GM23338 (cell line): Measurements from ENCODE around the gene INS. TPM values are rescaled to one million over a fixed set of nuclear protein-coding genes. Genes with fewer than 3 reads are reported as not detected.

Experiments
- ATAC-seq: fragments of 200-7000 bp; cut with Tn5 transposase; 3 replicates; pipeline ENCODE4 v1.9.1; 2020
- DNase-seq: peaks from one replicate; pipeline ENCODE4 v3.0.0-alpha.2; 2015; ENCODE audit warnings: low spot score
- H2AFZ ChIP-seq: fragments of 200-600 bp; sonication (generic); 2 replicates; pipeline ENCODE4 v1.8.0; 2016; ENCODE audit warnings: antibody characterized with exemption, mild to moderate bottlenecking, moderate library complexity
- H3F3A ChIP-seq: fragments of 200-600 bp; sonication (generic); replicated peaks from 2 replicates; pipeline ENCODE4 v1.8.0; 2017; ENCODE audit warnings: antibody characterized with exemption, mixed run types, low read depth
- H3K27ac ChIP-seq: fragments of 200-600 bp; sonication (generic); 2 replicates; pipeline ENCODE4 v1.6.1; 2016; ENCODE audit warnings: low read depth
- H3K27me3 ChIP-seq: fragments of 200-600 bp; sonication (generic); 2 replicates; pipeline ENCODE4 v1.8.0; 2016; ENCODE audit warnings: mild to moderate bottlenecking, mixed run types, moderate library complexity; ENCODE audit not compliant: insufficient read depth
- H3K36me3 ChIP-seq: fragments of 200-600 bp; sonication (generic); 2 replicates; pipeline ENCODE4 v1.8.0; 2016; ENCODE audit warnings: mild to moderate bottlenecking; ENCODE audit not compliant: insufficient read depth
- H3K4me1 ChIP-seq: fragments of 200-600 bp; sonication (generic); 2 replicates; pipeline ENCODE4 v1.8.0; 2016; ENCODE audit warnings: mild to moderate bottlenecking, moderate library complexity; ENCODE audit not compliant: insufficient read depth
- H3K4me2 ChIP-seq: fragments of 200-600 bp; sonication (generic); 2 replicates; pipeline ENCODE4 v1.7.1; 2017; ENCODE audit warnings: mixed run types
- H3K4me3 ChIP-seq: fragments of 200-600 bp; sonication (generic); 2 replicates; pipeline ENCODE4 v1.6.1; 2016; ENCODE audit warnings: mixed run types
- H3K79me2 ChIP-seq: fragments of 200-600 bp; sonication (generic); replicated peaks from 2 replicates; pipeline ENCODE4 v1.8.0; 2017; ENCODE audit warnings: mild to moderate bottlenecking; ENCODE audit not compliant: insufficient read depth
- H3K9me2 ChIP-seq: fragments of 200-600 bp; sonication (generic); 2 replicates; pipeline ENCODE4 v1.8.0; 2017; ENCODE audit not compliant: insufficient read depth
- H4K20me1 ChIP-seq: fragments of 200-600 bp; sonication (generic); replicated peaks from 2 replicates; pipeline ENCODE4 v1.8.0; 2017; ENCODE audit warnings: mild to moderate bottlenecking; ENCODE audit not compliant: insufficient read depth
- H3K27ac Mint-ChIP-seq: 2 replicates; pipeline ENCODE4 v1.8.0; 2020; ENCODE audit warnings: inconsistent platforms, mild to moderate bottlenecking, moderate library complexity, mixed read lengths
- H3K27me3 Mint-ChIP-seq: 3 replicates; pipeline ENCODE4 v1.8.0; 2022; ENCODE audit warnings: low read depth, mild to moderate bottlenecking, moderate library complexity, mixed read lengths, inconsistent platforms; ENCODE audit not compliant: insufficient read depth, poor library complexity
- H3K36me3 Mint-ChIP-seq: 3 replicates; pipeline ENCODE4 v1.8.0; 2021; ENCODE audit warnings: low read depth, mild to moderate bottlenecking, inconsistent platforms, moderate library complexity, mixed read lengths
- H3K4me1 Mint-ChIP-seq: 3 replicates; pipeline ENCODE4 v1.8.0; 2020; ENCODE audit warnings: mild to moderate bottlenecking, inconsistent platforms, mixed read lengths
- H3K4me3 Mint-ChIP-seq: 3 replicates; pipeline ENCODE4 v1.8.0; 2021; ENCODE audit warnings: moderate library complexity, mild to moderate bottlenecking, inconsistent platforms, mixed read lengths
- H3K9me3 Mint-ChIP-seq: 3 replicates; pipeline ENCODE4 v1.8.0; 2020; ENCODE audit warnings: moderate library complexity, mild to moderate bottlenecking, inconsistent platforms, mixed read lengths
- CREB1 ChIP-seq: fragments of 250-450 bp; sonication (Bioruptor Pico); IDR thresholded peaks from 2 replicates; pipeline ENCODE4 v1.5.0; 2020; ENCODE audit warnings: low read depth, mild to moderate bottlenecking, moderate library complexity
- EZH2phosphoT487 ChIP-seq: fragments of 200-600 bp; sonication (generic); IDR thresholded peaks from one replicate; pipeline ENCODE4 v1.8.1; 2018; ENCODE audit warnings: antibody characterized with exemption; ENCODE audit not compliant: unreplicated experiment
- JUNB ChIP-seq: IDR thresholded peaks from one replicate; pipeline ENCODE4 v1.6.1; 2016; ENCODE audit warnings: antibody characterized with exemption; ENCODE audit not compliant: unreplicated experiment
- NANOG ChIP-seq: IDR thresholded peaks from 2 replicates; pipeline ENCODE4 v1.6.1; 2016; ENCODE audit warnings: antibody characterized with exemption, borderline replicate concordance
- POLR2AphosphoS5 ChIP-seq: IDR thresholded peaks from 2 replicates; pipeline ENCODE4 v1.6.1; 2016; ENCODE audit warnings: antibody characterized with exemption, low read depth
- ZNF114 ChIP-seq: fragments of 250-450 bp; sonication (Bioruptor Pico); IDR thresholded peaks from 2 replicates; pipeline ENCODE4 v1.5.0; 2020; ENCODE audit warnings: mild to moderate bottlenecking, moderate library complexity
- ZNF331 ChIP-seq: fragments of 250-450 bp; sonication (Bioruptor Pico); IDR thresholded peaks from 2 replicates; pipeline ENCODE4 v1.5.0; 2020; ENCODE audit warnings: low read depth, mild to moderate bottlenecking, moderate library complexity
- polyA plus RNA-seq: library from polyadenylated mRNA; unstranded; fragments of >200 nt; fragmentation: Nextera tagmentation; extraction: Ambion mirVana; gene quantifications from 2 replicates; pipeline ENCODE4 v1.2.1, GENCODE V29; 2016
- total RNA-seq: library from RNA; depleted of rRNA; stranded (reverse); fragments of >200 nt; shearing (Covaris generic); gene quantifications from 2 replicates; pipeline ENCODE4 v1.2.3, GENCODE V29; 2014
- TF ChIP-seq, protein P1 (sequence below): IDR thresholded peaks from one replicate; pipeline ENCODE4 v1.6.1; 2018; ENCODE audit warnings: antibody characterized with exemption; ENCODE audit not compliant: unreplicated experiment
- TF ChIP-seq, protein P2 (sequence below), 2 experiments: fragments of 200-600 bp in 1 of 2; sonication (generic) in 1 of 2; conservative IDR thresholded peaks; 2 replicates each; pipeline versions ENCODE4 v1.5.1 to v1.6.1; 2016 to 2017; ENCODE audit warnings: antibody characterized with exemption in 2 of 2, low read depth in 2 of 2, mild to moderate bottlenecking in 2 of 2, moderate library complexity in 1 of 2

INS gene
- total and polyA plus RNA-seq, 2 experiments from 2014 or later = not detected

DNA sequence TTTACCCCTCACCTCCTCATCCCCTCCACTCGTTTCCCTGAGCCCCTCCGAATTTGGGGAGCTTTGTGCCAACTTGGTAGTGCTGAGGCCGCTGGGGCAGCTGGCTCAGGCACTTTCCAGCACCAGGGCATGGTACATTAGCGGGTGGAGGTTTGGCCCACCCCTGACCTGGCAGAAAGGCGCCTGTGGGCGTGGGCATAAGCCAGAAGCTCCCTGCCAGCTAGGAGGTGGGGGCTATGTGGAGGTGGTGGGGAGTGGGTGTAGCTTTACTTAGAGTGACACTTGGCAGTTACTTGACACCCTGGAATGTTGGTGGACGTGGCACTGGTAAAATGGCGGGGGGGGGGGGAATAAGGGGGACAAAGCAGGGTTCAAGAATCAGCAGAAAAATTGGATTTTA is 11.5 kb downstream of the INS start (continued):
- TF ChIP-seq, protein P1, sequence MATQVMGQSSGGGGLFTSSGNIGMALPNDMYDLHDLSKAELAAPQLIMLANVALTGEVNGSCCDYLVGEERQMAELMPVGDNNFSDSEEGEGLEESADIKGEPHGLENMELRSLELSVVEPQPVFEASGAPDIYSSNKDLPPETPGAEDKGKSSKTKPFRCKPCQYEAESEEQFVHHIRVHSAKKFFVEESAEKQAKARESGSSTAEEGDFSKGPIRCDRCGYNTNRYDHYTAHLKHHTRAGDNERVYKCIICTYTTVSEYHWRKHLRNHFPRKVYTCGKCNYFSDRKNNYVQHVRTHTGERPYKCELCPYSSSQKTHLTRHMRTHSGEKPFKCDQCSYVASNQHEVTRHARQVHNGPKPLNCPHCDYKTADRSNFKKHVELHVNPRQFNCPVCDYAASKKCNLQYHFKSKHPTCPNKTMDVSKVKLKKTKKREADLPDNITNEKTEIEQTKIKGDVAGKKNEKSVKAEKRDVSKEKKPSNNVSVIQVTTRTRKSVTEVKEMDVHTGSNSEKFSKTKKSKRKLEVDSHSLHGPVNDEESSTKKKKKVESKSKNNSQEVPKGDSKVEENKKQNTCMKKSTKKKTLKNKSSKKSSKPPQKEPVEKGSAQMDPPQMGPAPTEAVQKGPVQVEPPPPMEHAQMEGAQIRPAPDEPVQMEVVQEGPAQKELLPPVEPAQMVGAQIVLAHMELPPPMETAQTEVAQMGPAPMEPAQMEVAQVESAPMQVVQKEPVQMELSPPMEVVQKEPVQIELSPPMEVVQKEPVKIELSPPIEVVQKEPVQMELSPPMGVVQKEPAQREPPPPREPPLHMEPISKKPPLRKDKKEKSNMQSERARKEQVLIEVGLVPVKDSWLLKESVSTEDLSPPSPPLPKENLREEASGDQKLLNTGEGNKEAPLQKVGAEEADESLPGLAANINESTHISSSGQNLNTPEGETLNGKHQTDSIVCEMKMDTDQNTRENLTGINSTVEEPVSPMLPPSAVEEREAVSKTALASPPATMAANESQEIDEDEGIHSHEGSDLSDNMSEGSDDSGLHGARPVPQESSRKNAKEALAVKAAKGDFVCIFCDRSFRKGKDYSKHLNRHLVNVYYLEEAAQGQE = no peak
- TF ChIP-seq ZNF114 (no peak), POLR2AphosphoS5 (no peak), ZNF331 (CRISPR knock-in tag) (no peak)
- TF ChIP-seq, protein P2, sequence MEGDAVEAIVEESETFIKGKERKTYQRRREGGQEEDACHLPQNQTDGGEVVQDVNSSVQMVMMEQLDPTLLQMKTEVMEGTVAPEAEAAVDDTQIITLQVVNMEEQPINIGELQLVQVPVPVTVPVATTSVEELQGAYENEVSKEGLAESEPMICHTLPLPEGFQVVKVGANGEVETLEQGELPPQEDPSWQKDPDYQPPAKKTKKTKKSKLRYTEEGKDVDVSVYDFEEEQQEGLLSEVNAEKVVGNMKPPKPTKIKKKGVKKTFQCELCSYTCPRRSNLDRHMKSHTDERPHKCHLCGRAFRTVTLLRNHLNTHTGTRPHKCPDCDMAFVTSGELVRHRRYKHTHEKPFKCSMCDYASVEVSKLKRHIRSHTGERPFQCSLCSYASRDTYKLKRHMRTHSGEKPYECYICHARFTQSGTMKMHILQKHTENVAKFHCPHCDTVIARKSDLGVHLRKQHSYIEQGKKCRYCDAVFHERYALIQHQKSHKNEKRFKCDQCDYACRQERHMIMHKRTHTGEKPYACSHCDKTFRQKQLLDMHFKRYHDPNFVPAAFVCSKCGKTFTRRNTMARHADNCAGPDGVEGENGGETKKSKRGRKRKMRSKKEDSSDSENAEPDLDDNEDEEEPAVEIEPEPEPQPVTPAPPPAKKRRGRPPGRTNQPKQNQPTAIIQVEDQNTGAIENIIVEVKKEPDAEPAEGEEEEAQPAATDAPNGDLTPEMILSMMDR (conservative IDR thresholded peaks at IDR 0.05; ENCODE audit: low read depth in 2 of 2) = no peak

DNA sequence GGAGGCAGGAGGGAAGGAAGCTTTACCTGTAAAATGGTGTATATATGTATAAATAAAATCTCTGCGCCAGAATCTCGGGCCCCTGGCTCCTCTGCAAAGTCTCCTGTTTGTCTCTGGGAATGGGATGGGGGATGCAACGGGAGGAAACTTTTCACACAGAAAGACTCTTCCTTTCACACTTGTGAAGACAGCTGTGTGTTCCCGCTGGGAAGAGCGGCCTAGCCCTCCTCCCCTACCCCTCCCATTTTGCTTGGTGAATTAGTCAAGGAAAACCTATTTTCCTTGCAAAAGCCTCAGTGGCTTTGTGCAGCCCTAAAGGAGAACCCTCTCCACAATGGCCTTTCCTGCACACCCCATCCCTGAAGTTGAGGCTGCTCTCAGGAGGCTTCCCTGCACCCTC is 12.4 kb downstream of the INS start:
- H3K4me3 ChIP-seq = no peak overlapping the region
- no peaks in the 10 kb centered on the region for H4K20me1 ChIP-seq
- ATAC-seq = no peak
- peaks cover 57% of the 10 kb centered on the region for H3K27me3 Mint-ChIP-seq
- no peak overlapping the region for H3K4me2 ChIP-seq
- no peak overlapping the region for H3K4me3 Mint-ChIP-seq
- H3K79me2 ChIP-seq = no peaks in the 10 kb centered on the region
- TF ChIP-seq CREB1 (CRISPR knock-in tag) (no peak), POLR2AphosphoS5 (no peak)
- no peaks in the 10 kb centered on the region for H3K9me2 ChIP-seq
- no peak overlapping the region for H2AFZ ChIP-seq
- DNase-seq = no peak
- H3K27ac Mint-ChIP-seq = no peak overlapping the region
- H3K4me1 Mint-ChIP-seq = peaks cover 14% of the 10 kb centered on the region; the same call in 2 of the 3 replicates
- no peaks in the 10 kb centered on the region; the same call in 1 of the 2 replicates for H3K4me1 ChIP-seq
- no peaks in the 10 kb centered on the region for H3F3A ChIP-seq
- H3K9me3 Mint-ChIP-seq = no peaks in the 10 kb centered on the region
- peaks cover 54% of the 10 kb centered on the region for H3K27me3 ChIP-seq
- H3K36me3 ChIP-seq = no peaks in the 10 kb centered on the region
- no peaks in the 10 kb centered on the region for H3K36me3 Mint-ChIP-seq
- no peak overlapping the region for H3K27ac ChIP-seq

DNA sequence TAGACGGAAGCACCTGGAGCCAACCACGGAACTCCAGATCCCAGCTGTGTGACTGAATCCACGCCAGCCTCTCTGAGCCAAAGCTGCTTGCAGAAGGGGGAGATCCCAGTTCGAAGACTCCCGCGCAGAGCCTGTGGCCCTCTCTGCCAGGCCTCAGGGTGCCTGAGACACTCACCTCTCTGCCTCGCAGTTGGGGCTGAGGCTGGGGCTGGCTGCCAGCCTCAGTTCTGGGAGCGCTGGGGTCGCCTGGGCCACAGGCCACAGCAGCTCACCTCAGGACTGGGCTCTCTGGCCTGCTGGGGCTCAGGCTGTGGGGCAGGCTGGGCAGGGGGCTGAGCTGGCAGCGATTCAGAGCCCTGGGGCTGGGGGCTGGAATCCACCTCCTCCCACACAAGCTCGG is 13.6 kb downstream of the INS start:
- Mint-ChIP-seq H3K9me3 (no peaks in the 10 kb centered on the region), H3K4me3 (no peak overlapping the region), H3K27ac (no peak overlapping the region), H3K27me3 (peaks cover 69% of the 10 kb centered on the region), H3K4me1 (peaks cover 15% of the 10 kb centered on the region; the same call in 2 of the 3 replicates), H3K36me3 (no peaks in the 10 kb centered on the region)
- Histone ChIP-seq H3K79me2 (no peaks in the 10 kb centered on the region), H3K9me2 (no peaks in the 10 kb centered on the region), H3K27ac (no peak overlapping the region), H3K4me1 (peaks cover under 1% of the 10 kb centered on the region; the same call in 1 of the 2 replicates), H3K36me3 (no peaks in the 10 kb centered on the region), H2AFZ (no peak overlapping the region), H3K27me3 (peaks cover 66% of the 10 kb centered on the region), H3K4me3 (no peak overlapping the region), H4K20me1 (0 out of 2 replicates have a peak, but pooled peaks cover 2% of the 10 kb centered on the region), H3F3A (no peaks in the 10 kb centered on the region; the same call in 1 of the 2 replicates), H3K4me2 (no peak overlapping the region)
- no peak for ATAC-seq
- no peak for DNase-seq
- TF ChIP-seq JUNB (no peak), EZH2phosphoT487 (no peak), NANOG (no peak), ZNF331 (CRISPR knock-in tag) (no peak)
- TF ChIP-seq, protein P1 = no peak
